SK-N-SH treated with all-trans-retinoic acid at 6 μM for 48 hours (cell line): ENCODE results near the gene CPT2.

ENCODE experiments used
- ATAC-seq: fragments of 200-7000 bp; cut with Tn5 transposase; 3 replicates; pipeline ENCODE4 v1.9.1; 2020; ENCODE audit warnings: mild to moderate bottlenecking, moderate library complexity
- ARNTL ChIP-seq: fragments of 450-650 bp; formaldehyde crosslinking; IDR thresholded peaks from 2 replicates; pipeline ENCODE4 v1.5.0; 2020; ENCODE audit warnings: low read depth, mild to moderate bottlenecking, moderate library complexity, borderline replicate concordance
- BACH2 ChIP-seq: fragments of 250-450 bp; sonication (Bioruptor Pico); IDR thresholded peaks from 2 replicates; pipeline ENCODE4 v1.9.0; 2021; ENCODE audit warnings: mild to moderate bottlenecking, borderline replicate concordance
- CREB5 ChIP-seq: fragments of 250-450 bp; sonication (Bioruptor Pico); IDR thresholded peaks from 2 replicates; pipeline ENCODE4 v1.5.1; 2020; ENCODE audit warnings: low read depth, mild to moderate bottlenecking, moderate library complexity
- CSDC2 ChIP-seq: fragments of 250-450 bp; sonication (Bioruptor Pico); IDR thresholded peaks from 2 replicates; pipeline ENCODE4 v1.5.0; 2020; ENCODE audit warnings: mild to moderate bottlenecking, moderate library complexity
- ESRRG ChIP-seq: fragments of 250-450 bp; sonication (Bioruptor Pico); IDR thresholded peaks from 2 replicates; pipeline ENCODE4 v1.6.1; 2021; ENCODE audit warnings: mild to moderate bottlenecking
- GLIS3 ChIP-seq: fragments of 250-450 bp; sonication (Bioruptor Pico); IDR thresholded peaks from 2 replicates; pipeline ENCODE4 v1.5.0; 2020; ENCODE audit warnings: mild to moderate bottlenecking, moderate library complexity
- ISL1 ChIP-seq: fragments of 250-450 bp; sonication (Bioruptor Pico); IDR thresholded peaks from 2 replicates; pipeline ENCODE4 v2.1.2; 2022; ENCODE audit warnings: mild to moderate bottlenecking, moderate library complexity
- OSR1 ChIP-seq: fragments of 250-450 bp; sonication (Bioruptor Pico); IDR thresholded peaks from 2 replicates; pipeline ENCODE4 v1.8.0; 2022; ENCODE audit warnings: moderate library complexity, mild to moderate bottlenecking, inconsistent platforms
- PATZ1 ChIP-seq: fragments of 250-450 bp; sonication (Bioruptor Pico); IDR thresholded peaks from 2 replicates; pipeline ENCODE4 v1.8.0; 2020; ENCODE audit warnings: mild to moderate bottlenecking, moderate library complexity, borderline replicate concordance
- PPARA ChIP-seq: fragments of 250-450 bp; sonication (Bioruptor Pico); IDR thresholded peaks from 2 replicates; pipeline ENCODE4 v1.5.0; 2020; ENCODE audit warnings: mild to moderate bottlenecking, borderline replicate concordance
- SNAI2 ChIP-seq: fragments of 250-450 bp; sonication (Bioruptor Pico); IDR thresholded peaks from 2 replicates; pipeline ENCODE4 v1.5.0; 2020; ENCODE audit warnings: mild to moderate bottlenecking, moderate library complexity
- TCF4 ChIP-seq: fragments of 250-450 bp; sonication (Bioruptor Pico); IDR thresholded peaks from 2 replicates; pipeline ENCODE4 v1.8.0; 2021; ENCODE audit warnings: mild to moderate bottlenecking, moderate library complexity, borderline replicate concordance
- TOX ChIP-seq: fragments of 250-450 bp; sonication (Bioruptor Pico); IDR thresholded peaks from 2 replicates; pipeline ENCODE4 v1.8.0; 2021; ENCODE audit warnings: mild to moderate bottlenecking, moderate library complexity, borderline replicate concordance
- TSHZ2 ChIP-seq: fragments of 250-450 bp; sonication (Bioruptor Pico); IDR thresholded peaks from 2 replicates; pipeline ENCODE4 v1.5.0; 2020; ENCODE audit warnings: mild to moderate bottlenecking, moderate library complexity
- ZFP3 ChIP-seq: fragments of 250-450 bp; sonication (Bioruptor Pico); IDR thresholded peaks from 2 replicates; pipeline ENCODE4 v1.5.0; 2020; ENCODE audit warnings: mild to moderate bottlenecking, moderate library complexity
- ZFP30 ChIP-seq: fragments of 450-650 bp; formaldehyde crosslinking; IDR thresholded peaks from 2 replicates; pipeline ENCODE4 v1.5.0; 2022; ENCODE audit warnings: mild to moderate bottlenecking, moderate library complexity
- ZNF565 ChIP-seq: fragments of 450-650 bp; formaldehyde crosslinking; conservative IDR thresholded peaks from 2 replicates; pipeline ENCODE4 v1.5.0; 2020; ENCODE audit warnings: low read depth, mild to moderate bottlenecking, moderate library complexity
- ZNF70 ChIP-seq: fragments of 450-650 bp; formaldehyde crosslinking; IDR thresholded peaks from 2 replicates; pipeline ENCODE4 v1.5.0; 2020; ENCODE audit warnings: mild to moderate bottlenecking, moderate library complexity
- ZNF8 ChIP-seq: fragments of 450-650 bp; formaldehyde crosslinking; IDR thresholded peaks from 2 replicates; pipeline ENCODE4 v1.5.0; 2020; ENCODE audit warnings: mild to moderate bottlenecking, moderate library complexity

Gene CPT2

GRCh38 chr1:53244141-53244540 lies 47.5 kb downstream of the CPT2 start:
- ATAC-seq: no peak
- TF ChIP-seq TCF4 (CRISPR knock-in tag) (no peak), CSDC2 (CRISPR knock-in tag) (no peak)

GRCh38 chr1:53246261-53247134 lies 49.9 kb downstream of the CPT2 start:
- no peak for TF ChIP-seq TOX (CRISPR knock-in tag)
- TF ChIP-seq ISL1 (CRISPR knock-in tag): no peak
- no peak for TF ChIP-seq ARNTL (CRISPR knock-in tag)
- ATAC-seq: peak; percentile 72

- no peak for ATAC-seq
These were observed 53.1 kb downstream of the CPT2 start for GRCh38 chr1:53249706-53250105.

GRCh38 chr1:53250325-53250724 lies 53.7 kb downstream of the CPT2 start:
- TF ChIP-seq GLIS3 (CRISPR knock-in tag) (no peak), CREB5 (no peak), ARNTL (CRISPR knock-in tag) (no peak), ZNF70 (CRISPR knock-in tag) (no peak)

More at GRCh38 chr1:53249706-53250105, 53.1 kb downstream of the CPT2 start:
- TF ChIP-seq ARNTL (CRISPR knock-in tag) (no peak), ESRRG (CRISPR knock-in tag) (no peak), ZFP3 (CRISPR knock-in tag) (no peak), OSR1 (CRISPR knock-in tag) (no peak), GLIS3 (CRISPR knock-in tag) (no peak), PATZ1 (CRISPR knock-in tag) (no peak), ZFP30 (no peak), BACH2 (CRISPR knock-in tag) (no peak), ZNF8 (CRISPR knock-in tag) (no peak), CREB5 (no peak), TOX (CRISPR knock-in tag) (no peak), TSHZ2 (CRISPR knock-in tag) (no peak), ZNF565 (CRISPR knock-in tag) (no peak)

GRCh38 chr1:53254011-53254640 lies 57.5 kb downstream of the CPT2 start:
- TF ChIP-seq OSR1 (CRISPR knock-in tag) (no peak), SNAI2 (CRISPR knock-in tag) (no peak), PPARA (no peak)
- ATAC-seq: peak; percentile 19; the same call in 2 of the 3 replicates

More at GRCh38 chr1:53250325-53250724, 53.7 kb downstream of the CPT2 start:
- no peak for ATAC-seq
